ENCODE measurements around the gene DMD.

DNA sequence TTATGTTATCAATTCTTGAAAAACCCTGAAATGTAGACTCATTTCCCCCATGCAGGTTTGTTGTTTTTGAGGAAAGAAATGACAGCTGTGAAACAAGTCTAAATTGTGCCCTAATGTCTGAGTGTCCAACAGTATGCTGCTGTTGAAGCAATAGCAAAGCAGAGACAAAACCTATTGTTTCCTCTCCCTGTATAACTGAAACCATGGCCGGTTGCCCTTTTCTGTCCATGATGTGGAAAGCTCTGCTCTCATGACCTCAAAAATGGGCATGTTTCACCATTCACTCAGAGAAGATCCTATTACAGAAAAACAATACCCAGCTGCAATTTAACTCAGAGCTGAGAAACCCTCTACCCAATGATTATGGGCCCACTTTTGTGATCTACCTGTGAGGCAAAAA, 1826.9 kb downstream of the DMD start:
- TF ChIP-seq, protein P1, sequence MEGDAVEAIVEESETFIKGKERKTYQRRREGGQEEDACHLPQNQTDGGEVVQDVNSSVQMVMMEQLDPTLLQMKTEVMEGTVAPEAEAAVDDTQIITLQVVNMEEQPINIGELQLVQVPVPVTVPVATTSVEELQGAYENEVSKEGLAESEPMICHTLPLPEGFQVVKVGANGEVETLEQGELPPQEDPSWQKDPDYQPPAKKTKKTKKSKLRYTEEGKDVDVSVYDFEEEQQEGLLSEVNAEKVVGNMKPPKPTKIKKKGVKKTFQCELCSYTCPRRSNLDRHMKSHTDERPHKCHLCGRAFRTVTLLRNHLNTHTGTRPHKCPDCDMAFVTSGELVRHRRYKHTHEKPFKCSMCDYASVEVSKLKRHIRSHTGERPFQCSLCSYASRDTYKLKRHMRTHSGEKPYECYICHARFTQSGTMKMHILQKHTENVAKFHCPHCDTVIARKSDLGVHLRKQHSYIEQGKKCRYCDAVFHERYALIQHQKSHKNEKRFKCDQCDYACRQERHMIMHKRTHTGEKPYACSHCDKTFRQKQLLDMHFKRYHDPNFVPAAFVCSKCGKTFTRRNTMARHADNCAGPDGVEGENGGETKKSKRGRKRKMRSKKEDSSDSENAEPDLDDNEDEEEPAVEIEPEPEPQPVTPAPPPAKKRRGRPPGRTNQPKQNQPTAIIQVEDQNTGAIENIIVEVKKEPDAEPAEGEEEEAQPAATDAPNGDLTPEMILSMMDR (IDR thresholded peaks at IDR 0.05): no peak
- no peak for TF ChIP-seq POLR2A (IDR thresholded peaks at IDR 0.05)
- TF ChIP-seq POLR2AphosphoS5 (IDR thresholded peaks at IDR 0.05): no peak
- TF ChIP-seq EP300 (IDR thresholded peaks at IDR 0.05): no peak

All from sigmoid colon (tissue), 4 donors.